Measurements from ENCODE around the gene DFFA.

DNA sequence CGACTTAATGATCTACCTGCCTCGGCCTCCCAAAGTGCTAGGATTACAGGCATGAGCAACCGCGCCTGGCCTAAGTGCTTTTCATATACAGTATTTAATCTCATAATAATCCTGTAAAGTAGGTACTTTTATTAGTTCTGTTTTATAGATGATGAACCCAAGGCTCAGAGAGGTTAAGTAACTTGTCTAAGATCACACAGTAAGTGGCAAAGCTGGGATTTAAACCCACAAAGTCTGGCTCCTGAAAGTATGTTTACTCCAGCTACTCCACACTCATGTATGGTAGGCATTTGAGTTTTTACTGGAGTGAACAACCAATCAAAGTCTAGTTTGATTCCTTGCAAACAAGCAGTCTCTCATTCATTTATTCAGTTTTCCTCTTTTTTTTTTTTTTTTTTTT, 2.3 kb downstream of the DFFA start:
- no peak for TF ChIP-seq BHLHE40 (IDR thresholded peaks at IDR 0.05; ENCODE audit: low read depth, low read length)
- TF ChIP-seq, protein P1, sequence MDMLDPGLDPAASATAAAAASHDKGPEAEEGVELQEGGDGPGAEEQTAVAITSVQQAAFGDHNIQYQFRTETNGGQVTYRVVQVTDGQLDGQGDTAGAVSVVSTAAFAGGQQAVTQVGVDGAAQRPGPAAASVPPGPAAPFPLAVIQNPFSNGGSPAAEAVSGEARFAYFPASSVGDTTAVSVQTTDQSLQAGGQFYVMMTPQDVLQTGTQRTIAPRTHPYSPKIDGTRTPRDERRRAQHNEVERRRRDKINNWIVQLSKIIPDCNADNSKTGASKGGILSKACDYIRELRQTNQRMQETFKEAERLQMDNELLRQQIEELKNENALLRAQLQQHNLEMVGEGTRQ (IDR thresholded peaks at IDR 0.05): no peak
- TF ChIP-seq, protein P2, sequence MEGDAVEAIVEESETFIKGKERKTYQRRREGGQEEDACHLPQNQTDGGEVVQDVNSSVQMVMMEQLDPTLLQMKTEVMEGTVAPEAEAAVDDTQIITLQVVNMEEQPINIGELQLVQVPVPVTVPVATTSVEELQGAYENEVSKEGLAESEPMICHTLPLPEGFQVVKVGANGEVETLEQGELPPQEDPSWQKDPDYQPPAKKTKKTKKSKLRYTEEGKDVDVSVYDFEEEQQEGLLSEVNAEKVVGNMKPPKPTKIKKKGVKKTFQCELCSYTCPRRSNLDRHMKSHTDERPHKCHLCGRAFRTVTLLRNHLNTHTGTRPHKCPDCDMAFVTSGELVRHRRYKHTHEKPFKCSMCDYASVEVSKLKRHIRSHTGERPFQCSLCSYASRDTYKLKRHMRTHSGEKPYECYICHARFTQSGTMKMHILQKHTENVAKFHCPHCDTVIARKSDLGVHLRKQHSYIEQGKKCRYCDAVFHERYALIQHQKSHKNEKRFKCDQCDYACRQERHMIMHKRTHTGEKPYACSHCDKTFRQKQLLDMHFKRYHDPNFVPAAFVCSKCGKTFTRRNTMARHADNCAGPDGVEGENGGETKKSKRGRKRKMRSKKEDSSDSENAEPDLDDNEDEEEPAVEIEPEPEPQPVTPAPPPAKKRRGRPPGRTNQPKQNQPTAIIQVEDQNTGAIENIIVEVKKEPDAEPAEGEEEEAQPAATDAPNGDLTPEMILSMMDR (IDR thresholded peaks at IDR 0.05): no peak
- no peak for TF ChIP-seq CEBPB (IDR thresholded peaks at IDR 0.05)
- TF ChIP-seq CHD2 (IDR thresholded peaks at IDR 0.05; ENCODE audit: low read length, partially characterized antibody): no peak

All from A549 (cell line).